ENCODE measurements around the gene APLP2. TPM values are rescaled to one million over a fixed set of nuclear protein-coding genes. Genes with fewer than 3 reads are reported as not detected.
"Not testable (repeated sequence)": the region's sequence is repeated elsewhere in the genome, so short reads cannot be mapped to it uniquely, and the experiment has no call there.

APLP2 gene
- total and polyA plus RNA-seq, 3 experiments from 2014 or later: 58.5 to 60.1 (median 58.8) TPM

DNA sequence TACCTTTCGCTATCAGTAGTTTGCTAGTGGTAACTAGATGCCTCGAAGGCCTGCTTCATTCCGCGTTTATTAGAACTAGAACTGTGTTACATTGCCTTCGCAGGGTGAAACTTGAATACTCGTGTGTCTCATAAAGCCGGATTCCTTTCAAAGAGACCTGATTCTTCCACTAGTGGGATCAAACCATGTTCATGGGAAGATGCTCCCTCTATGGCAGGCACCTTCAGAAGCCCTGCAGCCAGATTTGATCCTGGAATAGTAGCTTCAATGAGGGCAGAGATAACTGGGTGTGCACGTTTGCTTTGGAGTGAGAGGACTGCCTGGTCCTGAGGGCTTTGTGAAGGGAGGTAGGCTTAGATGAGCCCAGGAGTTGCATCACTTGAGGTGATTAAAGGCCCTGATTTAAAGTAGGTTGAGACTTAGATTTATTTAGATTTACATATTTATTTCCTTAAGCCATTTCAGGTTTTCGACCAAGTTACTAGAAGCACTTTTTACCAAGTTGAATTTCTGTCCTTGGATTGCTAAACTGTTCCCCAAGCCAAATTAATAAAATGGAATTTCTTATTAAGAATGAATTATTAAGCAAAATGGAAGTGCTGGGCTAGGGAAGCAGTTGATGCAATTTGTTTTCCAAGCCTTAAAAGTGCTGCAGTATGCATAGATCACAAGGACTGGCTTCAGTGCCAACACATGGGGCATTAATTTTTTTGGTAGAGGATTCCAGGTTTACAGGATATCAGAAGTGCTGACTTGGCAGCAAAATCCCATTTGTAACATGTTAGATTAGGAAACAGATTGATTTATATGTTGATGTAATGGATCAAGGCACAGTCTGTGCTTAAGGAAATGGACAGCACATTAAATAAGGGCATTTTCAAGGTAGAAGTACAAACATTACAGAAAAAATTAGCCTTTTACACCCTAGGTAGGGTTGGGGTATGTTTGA lies 32.9 kb downstream of the APLP2 start:
- Histone ChIP-seq H3K36me3 (ENCODE audit: insufficient read depth, low read length) (no peaks in the 10 kb centered on the region), H3K27me3 (ENCODE audit: insufficient read depth, low read length, poor library complexity, severe bottlenecking) (no peaks in the 10 kb centered on the region), H3K4me1 (ENCODE audit: insufficient read depth, low read length) (no peaks in the 10 kb centered on the region), H3K27ac (ENCODE audit: low read depth, low read length) (no peak overlapping the region), H3K4me3 (ENCODE audit: low read length) (no peak overlapping the region), H3K9me3 (ENCODE audit: low read length) (no peaks in the 10 kb centered on the region)
- H3K27me3 Mint-ChIP-seq: peaks cover 0 to 3% of the 10 kb centered on the region in 2 donors
- no peak overlapping the region for H3K4me3 Mint-ChIP-seq
- peaks cover 0 to 12% (median 7%) of the 10 kb centered on the region in 3 donors for H3K4me1 Mint-ChIP-seq
- CTCF ChIA-PET: no interaction called here
- H3K9me3 Mint-ChIP-seq: no peaks in the 10 kb centered on the region
- H3K27ac Mint-ChIP-seq: no peak overlapping the region
- POLR2A ChIA-PET: no interaction called here
- DNase-seq: no peak
- H3K36me3 Mint-ChIP-seq: peaks cover 0 to 3% (median 1%) of the 10 kb centered on the region in 3 donors

DNA sequence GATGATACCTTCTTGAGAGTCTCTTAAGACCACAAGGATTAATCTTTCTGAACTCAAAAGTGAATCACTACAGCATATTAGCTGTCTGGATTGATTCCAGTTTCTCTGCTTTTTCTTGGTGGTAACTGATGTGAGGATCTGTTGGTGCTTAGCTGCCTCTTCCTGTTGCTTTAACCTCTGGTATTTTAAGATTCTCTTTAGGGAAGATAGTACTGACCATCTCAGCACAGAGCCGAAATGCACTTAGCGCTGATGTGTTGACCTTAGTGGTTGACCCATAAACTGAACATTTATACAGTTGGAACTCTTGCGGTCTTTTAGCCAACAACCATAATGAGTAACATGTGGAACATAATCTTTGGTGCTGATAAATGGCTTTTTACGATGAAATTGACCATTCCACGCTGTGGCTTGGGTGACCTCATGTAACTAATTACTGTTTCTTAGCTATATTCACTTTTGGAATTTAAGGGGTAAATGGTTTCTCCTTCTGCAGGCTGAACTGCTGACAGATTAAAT lies 33.7 kb downstream of the APLP2 start:
- H3K36me3 Mint-ChIP-seq: peaks cover 0 to 3% (median 1%) of the 10 kb centered on the region in 3 donors
- no peak overlapping the region for H3K4me3 ChIP-seq (ENCODE audit: low read length)
- CTCF ChIA-PET: no interaction called here
- H3K4me1 Mint-ChIP-seq: peaks cover 0 to 12% (median 7%) of the 10 kb centered on the region in 3 donors
- POLR2A ChIA-PET: no interaction called here
- no peak overlapping the region for H3K4me3 Mint-ChIP-seq
- no peaks in the 10 kb centered on the region for H3K27me3 ChIP-seq (ENCODE audit: insufficient read depth, low read length, poor library complexity, severe bottlenecking)
- no peaks in the 10 kb centered on the region for H3K9me3 Mint-ChIP-seq
- no peaks in the 10 kb centered on the region for H3K4me1 ChIP-seq (ENCODE audit: insufficient read depth, low read length)
- DNase-seq: no peak
- H3K36me3 ChIP-seq (ENCODE audit: insufficient read depth, low read length): no peaks in the 10 kb centered on the region
- no peaks in the 10 kb centered on the region for H3K9me3 ChIP-seq (ENCODE audit: low read length)
- H3K27ac ChIP-seq (ENCODE audit: low read depth, low read length): no peak overlapping the region
- H3K27me3 Mint-ChIP-seq: peaks cover 0 to 3% of the 10 kb centered on the region in 2 donors
- no peak overlapping the region for H3K27ac Mint-ChIP-seq

- ChIA-PET POLR2A (no interaction called here), CTCF (no interaction called here)
- DNase-seq: no peak
- H3K4me1 Mint-ChIP-seq: peaks cover 0 to 8% (median 5%) of the 10 kb centered on the region in 3 donors
- H3K27me3 ChIP-seq (ENCODE audit: insufficient read depth, low read length, poor library complexity, severe bottlenecking): no peaks in the 10 kb centered on the region
- H3K4me1 ChIP-seq (ENCODE audit: insufficient read depth, low read length): no peaks in the 10 kb centered on the region
- H3K27ac Mint-ChIP-seq: peak overlapping the region in 2 of 8 donors; percentile 61 to 68
- no peak overlapping the region for H3K4me3 ChIP-seq (ENCODE audit: low read length)
- no peaks in the 10 kb centered on the region for H3K9me3 ChIP-seq (ENCODE audit: low read length)
- H3K27me3 Mint-ChIP-seq: peaks cover 0 to 3% of the 10 kb centered on the region in 2 donors
- no peak overlapping the region for H3K4me3 Mint-ChIP-seq
- H3K27ac ChIP-seq (ENCODE audit: low read depth, low read length): no peak overlapping the region
- H3K9me3 Mint-ChIP-seq: no peaks in the 10 kb centered on the region
- H3K36me3 ChIP-seq (ENCODE audit: insufficient read depth, low read length): no peaks in the 10 kb centered on the region
- H3K36me3 Mint-ChIP-seq: peaks cover 5 to 23% (median 18%) of the 10 kb centered on the region in 3 donors
Observed at GRCh38 chr11:130106381-130106780, 36.7 kb downstream of the APLP2 start.

DNA sequence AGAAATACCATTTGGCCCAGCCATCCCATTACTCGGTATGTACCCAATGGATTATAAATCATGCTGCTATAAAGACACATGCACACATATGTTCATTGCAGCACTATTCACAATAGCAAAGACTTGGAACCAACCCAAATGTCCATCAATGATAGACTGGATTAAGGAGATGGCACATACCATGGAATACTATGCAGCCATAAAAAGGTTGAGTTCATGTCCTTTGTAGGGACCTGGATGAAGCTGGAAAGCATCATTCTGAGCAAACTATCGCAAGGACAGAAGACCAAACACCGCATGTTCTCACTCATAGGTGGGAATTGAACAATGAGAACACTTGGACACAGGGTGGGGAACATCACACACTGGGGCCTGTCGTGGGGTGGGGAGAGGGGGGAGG lies 39.0 kb downstream of the APLP2 start:
- POLR2A ChIA-PET; H3K4me3 ChIP-seq (ENCODE audit: low read length); CTCF ChIA-PET; H3K9me3 Mint-ChIP-seq; H3K27me3 ChIP-seq (ENCODE audit: insufficient read depth, low read length, poor library complexity, severe bottlenecking); H3K4me1 ChIP-seq (ENCODE audit: insufficient read depth, low read length); H3K27ac Mint-ChIP-seq; H3K36me3 ChIP-seq (ENCODE audit: insufficient read depth, low read length); H3K27ac ChIP-seq (ENCODE audit: low read depth, low read length); DNase-seq; H3K27me3 Mint-ChIP-seq; H3K9me3 ChIP-seq (ENCODE audit: low read length); H3K4me3 Mint-ChIP-seq; H3K4me1 Mint-ChIP-seq: not testable (repeated sequence)
- H3K36me3 Mint-ChIP-seq: peaks cover 12 to 43% (median 26%) of the 10 kb centered on the region in 3 donors

DNA sequence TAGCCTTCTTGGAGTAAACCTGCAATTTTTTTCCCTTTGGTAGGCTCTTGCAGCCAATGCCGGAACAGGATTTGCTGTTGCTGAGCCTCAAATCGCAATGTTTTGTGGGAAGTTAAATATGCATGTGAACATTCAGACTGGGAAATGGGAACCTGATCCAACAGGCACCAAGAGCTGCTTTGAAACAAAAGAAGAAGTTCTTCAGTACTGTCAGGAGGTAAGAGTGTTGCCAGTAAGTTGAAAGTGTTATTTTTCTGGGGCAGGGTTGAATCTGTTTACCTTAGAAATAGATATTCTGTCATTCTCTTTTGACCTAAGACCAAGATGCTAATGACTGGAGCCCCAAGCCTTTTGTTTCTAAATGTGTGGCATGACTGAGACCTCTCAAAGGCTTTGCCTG lies 39.7 kb downstream of the APLP2 start:
- peaks cover 0 to 5% (median 1%) of the 10 kb centered on the region in 3 donors for H3K4me1 Mint-ChIP-seq
- POLR2A ChIA-PET: no interaction called here
- no peaks in the 10 kb centered on the region for H3K27me3 ChIP-seq (ENCODE audit: insufficient read depth, low read length, poor library complexity, severe bottlenecking)
- H3K36me3 Mint-ChIP-seq: peaks cover 12 to 48% (median 31%) of the 10 kb centered on the region in 3 donors
- no peaks in the 10 kb centered on the region for H3K27me3 Mint-ChIP-seq
- H3K9me3 Mint-ChIP-seq: no peaks in the 10 kb centered on the region
- DNase-seq: no peak
- H3K4me3 Mint-ChIP-seq: no peak overlapping the region
- no peaks in the 10 kb centered on the region for H3K4me1 ChIP-seq (ENCODE audit: insufficient read depth, low read length)
- no peaks in the 10 kb centered on the region for H3K9me3 ChIP-seq (ENCODE audit: low read length)
- no peak overlapping the region for H3K27ac ChIP-seq (ENCODE audit: low read depth, low read length)
- CTCF ChIA-PET: no interaction called here
- no peaks in the 10 kb centered on the region for H3K36me3 ChIP-seq (ENCODE audit: insufficient read depth, low read length)
- H3K27ac Mint-ChIP-seq: no peak overlapping the region
- no peak overlapping the region for H3K4me3 ChIP-seq (ENCODE audit: low read length)

DNA sequence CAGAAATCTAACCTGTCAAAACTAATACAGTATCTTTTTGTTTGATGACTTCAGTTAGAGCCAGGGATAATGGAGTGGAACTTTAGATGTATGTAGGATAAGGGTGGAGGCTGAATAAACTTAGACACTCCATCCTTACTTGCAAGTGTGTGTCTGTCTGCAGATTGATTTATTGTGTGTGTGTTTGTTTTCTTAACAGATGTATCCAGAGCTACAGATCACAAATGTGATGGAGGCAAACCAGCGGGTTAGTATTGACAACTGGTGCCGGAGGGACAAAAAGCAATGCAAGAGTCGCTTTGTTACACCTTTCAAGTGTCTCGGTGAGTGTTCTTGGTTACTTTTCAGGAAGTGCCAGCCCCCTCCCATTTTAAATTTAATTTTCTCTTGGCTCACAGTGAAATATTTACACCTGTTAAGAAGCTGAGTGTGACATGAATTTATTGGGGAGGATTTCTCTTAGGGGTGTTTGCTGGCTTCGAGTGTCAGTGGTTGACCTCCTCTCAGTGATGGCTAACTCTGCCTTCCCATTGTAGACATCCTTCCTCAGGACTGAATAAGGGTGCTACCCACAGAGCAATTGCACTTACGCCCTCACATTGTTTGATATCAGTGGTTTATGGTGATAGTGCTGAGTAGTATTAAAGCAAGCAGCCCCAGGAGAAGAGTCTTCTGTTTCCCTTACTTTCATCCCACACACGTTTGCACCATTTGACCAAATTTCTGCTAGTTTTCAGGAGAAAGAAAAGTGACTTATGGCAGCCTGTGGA lies 40.8 kb downstream of the APLP2 start:
- Mint-ChIP-seq H3K27ac (no peak overlapping the region), H3K4me3 (no peak overlapping the region), H3K9me3 (no peaks in the 10 kb centered on the region), H3K27me3 (no peaks in the 10 kb centered on the region), H3K36me3 (peaks cover 12 to 52% (median 31%) of the 10 kb centered on the region in 3 donors), H3K4me1 (peaks cover 0 to 5% (median 1%) of the 10 kb centered on the region in 3 donors)
- Histone ChIP-seq H3K4me1 (ENCODE audit: insufficient read depth, low read length) (no peaks in the 10 kb centered on the region), H3K27me3 (ENCODE audit: insufficient read depth, low read length, poor library complexity, severe bottlenecking) (no peaks in the 10 kb centered on the region), H3K9me3 (ENCODE audit: low read length) (no peaks in the 10 kb centered on the region), H3K4me3 (ENCODE audit: low read length) (no peak overlapping the region), H3K36me3 (ENCODE audit: insufficient read depth, low read length) (no peaks in the 10 kb centered on the region), H3K27ac (ENCODE audit: low read depth, low read length) (no peak overlapping the region)
- ChIA-PET CTCF (no interaction called here), POLR2A (no interaction called here)
- DNase-seq: no peak

GRCh38 chr11:130112071-130112830 lies 42.6 kb downstream of the APLP2 start:
- Mint-ChIP-seq H3K27ac (no peak overlapping the region), H3K9me3 (no peaks in the 10 kb centered on the region), H3K4me1 (no peaks in the 10 kb centered on the region), H3K27me3 (no peaks in the 10 kb centered on the region), H3K4me3 (no peak overlapping the region), H3K36me3 (peaks cover 12 to 51% (median 30%) of the 10 kb centered on the region in 3 donors)
- Histone ChIP-seq H3K27me3 (ENCODE audit: insufficient read depth, low read length, poor library complexity, severe bottlenecking) (no peaks in the 10 kb centered on the region), H3K4me3 (ENCODE audit: low read length) (no peak overlapping the region), H3K9me3 (ENCODE audit: low read length) (no peaks in the 10 kb centered on the region), H3K4me1 (ENCODE audit: insufficient read depth, low read length) (no peaks in the 10 kb centered on the region), H3K27ac (ENCODE audit: low read depth, low read length) (no peak overlapping the region), H3K36me3 (ENCODE audit: insufficient read depth, low read length) (no peaks in the 10 kb centered on the region)
- DNase-seq: no peak
- ChIA-PET CTCF (no interaction called here), POLR2A (no interaction called here)

All from CD8-positive, alpha-beta memory T cell (primary cell).